ENCODE measurements around the gene LRRC42.
A peak's percentile ranks its signal among the peaks of the same experiment; 100 is the strongest.

Gene LRRC42, protein sequence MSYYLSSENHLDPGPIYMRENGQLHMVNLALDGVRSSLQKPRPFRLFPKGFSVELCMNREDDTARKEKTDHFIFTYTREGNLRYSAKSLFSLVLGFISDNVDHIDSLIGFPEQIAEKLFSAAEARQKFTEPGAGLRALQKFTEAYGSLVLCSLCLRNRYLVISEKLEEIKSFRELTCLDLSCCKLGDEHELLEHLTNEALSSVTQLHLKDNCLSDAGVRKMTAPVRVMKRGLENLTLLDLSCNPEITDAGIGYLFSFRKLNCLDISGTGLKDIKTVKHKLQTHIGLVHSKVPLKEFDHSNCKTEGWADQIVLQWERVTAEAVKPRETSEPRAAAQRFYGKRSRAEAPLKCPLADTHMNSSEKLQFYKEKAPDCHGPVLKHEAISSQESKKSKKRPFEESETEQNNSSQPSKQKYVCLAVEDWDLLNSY

DNA sequence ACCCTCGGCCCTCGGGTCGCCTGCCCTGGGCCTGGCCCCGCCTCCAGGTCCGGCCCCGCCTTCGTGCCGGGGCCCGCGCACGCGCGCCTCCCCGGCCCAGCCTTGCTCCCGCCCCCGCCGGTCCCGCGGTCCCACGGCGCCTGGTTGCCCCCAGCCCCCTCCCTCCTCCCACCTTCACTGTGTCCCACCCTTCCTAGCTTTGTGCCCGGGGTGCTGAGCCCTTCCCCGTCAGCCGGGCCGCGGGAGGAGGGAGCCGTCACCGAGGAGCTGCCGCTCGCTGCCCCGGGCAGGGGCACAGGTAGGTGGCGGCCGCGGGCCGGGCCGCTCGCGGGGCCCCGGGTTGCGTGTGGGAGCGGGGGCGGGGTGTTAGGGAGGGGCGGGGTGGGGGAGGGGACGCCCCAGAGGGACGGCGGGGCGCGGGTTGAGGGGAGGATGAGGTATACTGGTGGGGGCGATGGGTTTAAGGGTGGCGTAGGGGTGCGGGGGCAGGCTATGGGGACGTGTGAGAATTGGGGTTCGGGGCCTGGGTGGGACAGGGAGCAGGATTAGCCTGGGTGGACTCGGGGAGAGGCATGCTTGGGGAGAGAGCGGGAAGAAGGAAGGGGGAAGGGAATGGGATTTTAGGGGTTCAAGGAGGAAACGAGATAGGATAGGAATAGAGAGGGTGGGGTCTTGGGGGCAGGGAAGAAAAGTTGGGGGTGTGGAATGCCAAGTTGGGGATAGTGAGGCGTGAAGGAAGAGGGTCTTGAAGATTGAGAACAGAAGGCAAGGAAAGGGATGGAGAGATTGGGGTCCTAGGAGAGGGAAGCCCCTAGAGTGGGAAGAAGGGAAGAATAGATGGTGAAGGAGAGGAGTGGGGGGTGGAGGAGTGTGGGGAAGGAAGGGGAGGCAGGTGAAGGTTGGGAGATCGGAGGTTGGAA, at the start of gene LRRC42:
TSS of gene LRRC42 (plus strand) at position 99 of the 920 bp plus-strand sequence. CDS start 5,650 bp downstream, outside the sequence.
- DNase-seq (ENCODE audit: low read depth in 1 of 2, low spot score in 1 of 2) = peak in 1 of 2 experiments; percentile 79
- in situ Hi-C loops (cut with HindIII; ENCODE audit: low pct_unique_long_range_greater_than_20kb, low sequenced_read_pairs) = no loop called here
- no peak for TF ChIP-seq JUND (IDR thresholded peaks at IDR 0.05; ENCODE audit: low read depth)

DNA sequence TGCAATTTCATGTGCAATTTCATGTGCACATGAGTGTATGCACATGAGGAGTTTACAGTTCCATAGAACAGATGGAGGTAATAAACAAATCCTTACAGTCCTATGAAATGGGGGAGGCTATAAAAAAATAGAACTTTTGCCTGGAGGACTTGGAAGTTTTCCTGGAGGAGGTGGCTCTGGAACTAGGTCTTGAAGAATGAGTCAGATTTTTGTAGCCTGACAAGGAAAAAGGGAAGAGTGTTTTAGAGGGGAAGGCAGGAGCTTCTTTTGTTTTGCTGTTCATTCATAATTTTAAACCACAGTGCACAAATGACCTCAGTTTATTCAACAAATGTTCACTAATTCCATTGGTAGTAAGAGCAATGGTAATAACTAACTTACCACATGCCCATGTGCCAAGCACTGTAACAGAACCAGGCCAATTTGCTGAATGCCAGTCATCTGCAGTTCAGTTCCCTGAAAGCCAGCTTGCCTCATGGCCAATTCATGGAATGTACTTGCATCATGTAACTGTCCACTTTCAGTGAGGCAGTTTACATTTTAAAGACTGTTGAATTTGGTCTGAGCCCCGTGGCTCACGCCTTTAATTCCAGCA, 49.4 kb upstream of the LRRC42 start:
- in situ Hi-C loops (cut with HindIII; ENCODE audit: low pct_unique_long_range_greater_than_20kb, low sequenced_read_pairs) = no loop called here
- no peak for DNase-seq (ENCODE audit: low read depth in 1 of 2, low spot score in 1 of 2)
- no peak for TF ChIP-seq JUND (IDR thresholded peaks at IDR 0.05; ENCODE audit: low read depth)

DNA sequence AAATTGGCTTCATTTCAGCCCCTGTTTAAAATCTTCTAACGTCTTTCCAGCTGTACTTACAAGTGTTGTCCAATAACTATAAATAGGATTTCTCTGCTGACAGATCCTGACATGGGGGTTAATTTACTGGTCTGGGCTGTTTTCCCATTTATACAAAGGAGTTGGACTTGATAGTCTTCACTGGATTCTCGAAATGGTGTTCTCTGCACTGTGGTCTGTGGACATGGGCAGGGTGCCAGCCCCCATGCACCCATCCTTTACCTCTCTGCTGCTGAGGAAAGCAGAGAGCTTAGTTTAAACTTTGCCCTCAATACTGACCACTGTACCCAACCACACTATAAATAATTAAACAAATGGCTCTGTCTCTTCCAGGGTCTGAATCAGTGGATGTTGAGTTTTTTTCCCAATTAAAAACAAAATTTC, 46.9 kb upstream of the LRRC42 start:
- in situ Hi-C loops (cut with HindIII; ENCODE audit: low pct_unique_long_range_greater_than_20kb, low sequenced_read_pairs) = no loop called here
- TF ChIP-seq JUND (IDR thresholded peaks at IDR 0.05; ENCODE audit: low read depth) = no peak
- DNase-seq (ENCODE audit: low read depth in 1 of 2, low spot score in 1 of 2) = peak in 1 of 2 experiments; percentile 70

DNA sequence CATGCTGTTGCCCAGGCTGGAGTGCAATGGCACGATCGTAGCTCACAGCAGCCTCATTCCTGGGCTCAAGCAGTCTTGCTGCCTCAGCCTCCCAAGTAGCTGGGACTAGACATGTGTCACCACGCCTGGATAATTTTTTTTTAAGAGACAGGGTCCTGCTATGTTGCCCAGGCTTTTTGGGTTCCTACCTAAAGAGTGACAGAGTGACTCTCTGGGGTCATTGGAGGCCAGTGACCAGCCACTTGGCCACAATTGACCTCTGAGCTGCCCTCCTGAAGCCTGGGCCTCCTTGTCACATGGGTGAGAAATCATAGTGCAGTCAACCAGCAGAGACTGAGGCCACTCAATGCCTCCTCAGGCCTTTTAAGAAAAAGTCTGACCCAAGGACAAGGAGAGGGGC, 46.4 kb upstream of the LRRC42 start:
- no peak for TF ChIP-seq JUND (IDR thresholded peaks at IDR 0.05; ENCODE audit: low read depth)
- in situ Hi-C loops (cut with HindIII; ENCODE audit: low pct_unique_long_range_greater_than_20kb, low sequenced_read_pairs) = no loop called here
- DNase-seq (ENCODE audit: low read depth in 1 of 2, low spot score in 1 of 2) = no peak

DNA sequence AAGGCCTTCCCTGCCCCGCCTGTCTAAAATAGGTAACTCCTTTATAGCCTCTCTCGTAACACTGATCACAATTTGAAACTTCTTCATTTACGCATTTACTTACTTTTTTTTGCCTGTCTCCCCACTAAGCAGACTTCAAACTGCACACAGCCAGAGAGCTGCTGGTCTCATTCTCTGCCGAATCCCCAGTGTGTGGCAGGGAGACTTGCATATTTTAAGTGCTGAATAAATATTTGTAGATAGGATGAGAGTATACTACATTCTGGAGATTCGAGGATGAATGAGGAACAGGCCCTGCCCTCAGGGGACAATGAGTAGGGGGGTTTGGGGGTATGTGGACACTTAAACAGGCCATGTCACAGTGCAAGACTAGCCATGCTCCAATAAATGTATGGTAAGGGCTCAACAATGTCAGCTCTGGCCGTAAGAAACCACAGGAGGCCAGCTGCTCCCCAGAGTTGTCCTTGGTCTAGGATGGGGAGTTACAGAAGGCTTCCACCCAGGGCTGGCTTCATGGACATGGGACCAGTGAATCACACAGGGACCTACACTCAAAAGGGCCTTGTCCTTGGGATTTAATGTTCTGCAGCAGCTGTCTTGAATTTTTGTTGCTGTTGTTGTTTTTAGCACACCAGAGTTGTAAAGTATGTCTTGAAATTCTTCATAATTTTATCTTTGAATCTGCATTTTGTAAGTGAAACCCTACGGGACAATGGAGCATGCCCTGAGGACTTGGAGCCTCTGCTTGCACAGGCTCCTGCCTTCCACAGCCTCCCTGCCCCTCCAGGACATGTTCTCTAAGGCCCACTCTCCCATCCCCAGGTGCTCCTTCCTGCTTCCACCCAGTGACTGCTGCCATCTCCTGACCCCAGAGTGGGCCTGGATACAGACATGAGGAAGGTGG, 43.7 kb upstream of the LRRC42 start:
- in situ Hi-C loops (cut with HindIII; ENCODE audit: low pct_unique_long_range_greater_than_20kb, low sequenced_read_pairs) = no loop called here

DNA sequence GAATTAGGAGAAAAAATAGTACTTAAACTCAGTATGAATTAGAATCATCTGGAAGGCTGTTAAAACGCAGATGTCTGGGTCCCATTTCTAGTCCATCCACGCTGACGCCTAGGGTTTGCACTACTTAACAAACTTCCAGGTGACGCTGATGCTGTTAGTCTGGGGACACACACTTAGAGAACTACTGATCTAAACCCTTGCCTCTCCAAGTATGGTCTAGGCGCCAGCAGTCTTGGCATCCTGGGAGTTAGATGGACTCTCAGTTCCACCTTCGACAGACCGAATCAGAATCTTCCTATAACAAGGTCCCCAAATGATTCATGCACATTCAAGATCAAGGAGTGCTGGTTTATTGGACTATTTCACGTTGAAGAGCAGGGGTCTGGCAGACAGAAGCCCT, 40.6 kb upstream of the LRRC42 start:
- TF ChIP-seq JUND (IDR thresholded peaks at IDR 0.05; ENCODE audit: low read depth) = no peak
- in situ Hi-C loops (cut with HindIII; ENCODE audit: low pct_unique_long_range_greater_than_20kb, low sequenced_read_pairs) = no loop called here
- no peak for DNase-seq (ENCODE audit: low read depth in 1 of 2, low spot score in 1 of 2)

More for the DNA sequence above, 43.7 kb upstream of the LRRC42 start:
- no peak for TF ChIP-seq JUND (IDR thresholded peaks at IDR 0.05; ENCODE audit: low read depth)
- DNase-seq (ENCODE audit: low read depth in 1 of 2, low spot score in 1 of 2) = peak in 1 of 2 experiments; percentile 45

DNA sequence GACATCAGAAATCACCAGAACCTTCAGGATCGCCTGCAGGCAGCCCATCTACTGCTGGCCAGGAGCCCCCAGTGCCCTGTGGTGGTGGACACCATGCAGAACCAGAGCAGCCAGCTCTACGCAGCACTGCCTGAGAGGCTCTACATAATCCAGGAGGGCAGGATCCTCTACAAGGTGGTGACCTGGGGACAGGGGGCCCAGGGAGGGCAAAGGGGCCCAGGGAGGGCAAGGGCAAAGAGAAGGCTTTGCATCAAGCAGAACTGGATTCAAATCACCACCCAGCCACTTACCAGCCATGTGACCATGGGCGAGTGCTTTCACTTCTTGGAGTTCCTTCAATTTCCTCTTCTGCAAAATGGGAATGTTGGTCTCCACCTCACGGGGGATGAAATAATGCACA, 40.0 kb upstream of the LRRC42 start:
- DNase-seq (ENCODE audit: low read depth in 1 of 2, low spot score in 1 of 2) = no peak
- in situ Hi-C loops (cut with HindIII; ENCODE audit: low pct_unique_long_range_greater_than_20kb, low sequenced_read_pairs) = no loop called here
- TF ChIP-seq JUND (IDR thresholded peaks at IDR 0.05; ENCODE audit: low read depth) = no peak

DNA sequence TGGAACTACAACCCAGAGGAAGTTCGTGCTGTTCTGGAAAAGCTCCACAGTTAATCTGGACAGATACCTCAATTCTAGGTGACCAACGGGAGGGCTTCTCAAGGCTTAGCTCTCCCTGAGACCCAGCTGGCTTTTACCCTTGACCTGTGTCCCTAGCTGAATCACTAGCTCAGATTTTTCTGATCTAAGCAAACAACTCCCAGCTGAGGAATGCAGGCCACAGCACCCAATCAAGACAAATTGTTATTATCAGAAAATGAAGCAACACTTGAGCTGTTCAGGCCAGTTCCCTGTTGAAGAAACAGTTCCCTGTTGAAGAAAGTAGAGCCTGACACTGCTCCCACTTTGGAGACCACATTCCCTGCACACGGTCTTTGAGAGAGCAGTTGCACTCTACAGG, 36.2 kb upstream of the LRRC42 start:
- in situ Hi-C loops (cut with HindIII; ENCODE audit: low pct_unique_long_range_greater_than_20kb, low sequenced_read_pairs) = no loop called here
- no peak for TF ChIP-seq JUND (IDR thresholded peaks at IDR 0.05; ENCODE audit: low read depth)
- no peak for DNase-seq (ENCODE audit: low read depth in 1 of 2, low spot score in 1 of 2)

DNA sequence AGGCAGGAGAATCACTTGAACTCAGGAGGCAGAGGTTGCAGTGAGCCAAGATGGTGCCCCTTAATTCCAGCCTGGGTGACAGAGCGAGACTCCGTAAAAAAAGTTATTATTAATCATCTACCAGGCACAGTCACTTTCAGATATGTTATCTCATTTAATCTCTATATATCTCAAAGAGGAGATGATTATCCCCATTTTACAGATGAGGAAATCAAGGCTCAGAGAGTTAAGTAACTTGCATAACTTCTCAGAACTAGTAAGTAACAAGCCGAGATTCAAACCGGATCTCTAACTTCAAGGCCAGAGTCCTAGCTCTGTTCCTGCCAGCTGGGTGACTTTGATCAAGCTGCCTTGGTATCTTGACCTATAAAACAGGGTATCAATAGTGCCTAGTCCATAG, 34.7 kb upstream of the LRRC42 start:
- TF ChIP-seq JUND (IDR thresholded peaks at IDR 0.05; ENCODE audit: low read depth) = no peak
- DNase-seq (ENCODE audit: low read depth in 1 of 2, low spot score in 1 of 2) = no peak
- in situ Hi-C loops (cut with HindIII; ENCODE audit: low pct_unique_long_range_greater_than_20kb, low sequenced_read_pairs) = no loop called here

DNA sequence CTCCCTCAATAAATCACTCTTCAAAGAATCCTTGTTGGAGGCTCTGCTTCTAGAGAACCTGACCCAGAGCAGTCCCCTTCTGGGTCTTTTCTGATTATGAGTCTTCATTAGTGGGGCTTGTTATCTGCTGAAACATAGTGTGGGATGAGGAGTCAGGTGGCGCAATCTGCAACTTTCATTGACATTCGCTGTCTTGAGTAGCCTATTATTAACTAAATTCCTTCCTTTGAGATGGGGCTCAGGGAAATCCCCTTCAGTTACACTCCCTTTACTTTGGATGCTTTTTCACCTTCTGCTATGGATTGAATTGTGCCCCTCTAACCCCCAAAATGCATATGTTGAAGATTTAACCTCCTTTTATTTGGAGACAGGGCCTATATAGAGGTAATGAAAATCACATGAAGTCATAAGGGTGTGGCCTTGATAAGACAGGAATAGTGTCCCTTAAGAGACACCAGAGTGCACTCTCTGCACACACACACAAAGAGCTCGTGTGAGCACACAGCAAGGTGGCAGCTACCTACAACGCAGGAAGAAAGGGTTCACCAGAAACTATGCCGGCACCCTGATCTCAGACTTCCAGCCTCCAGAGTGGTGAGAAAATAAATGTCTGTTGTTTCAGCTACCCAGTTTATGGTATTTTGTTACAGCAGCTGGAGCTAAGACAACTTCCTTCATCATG, 32.7 kb upstream of the LRRC42 start:
- in situ Hi-C loops (cut with HindIII; ENCODE audit: low pct_unique_long_range_greater_than_20kb, low sequenced_read_pairs) = no loop called here
- TF ChIP-seq JUND (IDR thresholded peaks at IDR 0.05; ENCODE audit: low read depth) = no peak

DNA sequence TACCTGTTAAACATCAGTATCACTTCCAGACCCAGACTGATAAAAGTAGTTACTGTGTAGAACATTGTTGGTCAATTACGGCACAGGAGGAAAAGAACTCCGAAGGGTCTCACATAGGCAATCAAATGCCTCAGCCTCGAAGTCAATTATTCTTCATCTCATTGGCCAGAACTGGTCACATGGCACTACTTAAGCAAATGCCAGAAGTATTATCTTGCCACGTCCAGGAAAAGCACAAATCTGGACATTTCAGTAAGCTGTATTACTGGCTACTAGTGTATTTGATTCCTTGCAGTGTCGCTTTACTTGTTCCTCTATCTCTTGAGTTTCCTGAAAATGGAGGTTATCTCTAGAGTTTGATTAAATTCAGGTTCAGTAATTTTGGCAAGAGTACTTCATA, 27.8 kb upstream of the LRRC42 start:
- in situ Hi-C loops (cut with HindIII; ENCODE audit: low pct_unique_long_range_greater_than_20kb, low sequenced_read_pairs) = no loop called here
- TF ChIP-seq JUND (IDR thresholded peaks at IDR 0.05; ENCODE audit: low read depth) = no peak
- DNase-seq (ENCODE audit: low read depth in 1 of 2, low spot score in 1 of 2) = no peak

More for the DNA sequence above, 32.7 kb upstream of the LRRC42 start:
- DNase-seq (ENCODE audit: low read depth in 1 of 2, low spot score in 1 of 2) = no peak
